GM06990 (cell line): ENCODE data around the gene ARHGEF39.

ENCODE experiments used
- DNase-seq: peaks from one replicate; pipeline ENCODE4 v3.0.0-alpha.2; 2011; ENCODE audit not compliant: insufficient read length; ENCODE audit errors: extremely low read depth
- H3K27me3 ChIP-seq: replicated peaks from 2 replicates; pipeline ENCODE4 v1.6.0; 2011; ENCODE audit warnings: low read length; ENCODE audit not compliant: control insufficient read depth, insufficient read depth
- H3K36me3 ChIP-seq: 2 replicates; pipeline ENCODE4 v1.5.1; 2011; ENCODE audit warnings: low read length; ENCODE audit not compliant: control insufficient read depth, insufficient read depth
- H3K4me3 ChIP-seq: replicated peaks from 2 replicates; pipeline ENCODE4 v1.5.1; 2011; ENCODE audit warnings: low read depth, mild to moderate bottlenecking, control low read depth, low read length
- CTCF ChIP-seq: IDR thresholded peaks from 2 replicates; pipeline ENCODE4 v1.5.1; 2011; ENCODE audit warnings: low read length, control low read depth, mild to moderate bottlenecking, inconsistent platforms; ENCODE audit not compliant: insufficient read depth, poor library complexity, severe bottlenecking

Gene ARHGEF39

GRCh38 chr9:35675732-35676392 is 10.9 kb upstream of the ARHGEF39 start:
- Histone ChIP-seq H3K36me3 (no peaks in the 10 kb centered on the region), H3K4me3 (peak overlapping the region; percentile 22; the same call in 1 of the 2 replicates)
- TF ChIP-seq CTCF, result no peak

GRCh38 chr9:35675204-35675603 is 10.2 kb upstream of the ARHGEF39 start:
- DNase-seq, result no peak
- Histone ChIP-seq H3K36me3 (no peaks in the 10 kb centered on the region), H3K4me3 (no peak overlapping the region), H3K27me3 (no peaks in the 10 kb centered on the region; the same call in 1 of the 2 replicates)
- TF ChIP-seq CTCF, result no peak

More at GRCh38 chr9:35675732-35676392, 10.9 kb upstream of the ARHGEF39 start:
- H3K27me3 ChIP-seq, result no peaks in the 10 kb centered on the region; the same call in 1 of the 2 replicates
- no peak for DNase-seq

- DNase-seq, result no peak
- Histone ChIP-seq H3K27me3 (no peaks in the 10 kb centered on the region; the same call in 1 of the 2 replicates), H3K36me3 (no peaks in the 10 kb centered on the region), H3K4me3 (no peak overlapping the region)
- TF ChIP-seq CTCF, result no peak
Measured at GRCh38 chr9:35674025-35674361, 9.0 kb upstream of the ARHGEF39 start.

GRCh38 chr9:35673132-35674024 is 8.4 kb upstream of the ARHGEF39 start, which contains the start of gene CA9:
Gene CA9 (plus strand): TSS chr9:35673928. CDS start chr9:35673960, 32 bp downstream.
- Histone ChIP-seq H3K4me3 (no peak within 1 kb of the TSS), H3K27me3 (no peaks in the 10 kb centered on the region; the same call in 1 of the 2 replicates), H3K36me3 (no peaks in the 10 kb centered on the region)
- no peak for DNase-seq
- TF ChIP-seq CTCF, result no peak

GRCh38 chr9:35669331-35670145 is 4.5 kb upstream of the ARHGEF39 start:
- Histone ChIP-seq H3K36me3 (no peaks in the 10 kb centered on the region), H3K4me3 (no peak overlapping the region), H3K27me3 (no peaks in the 10 kb centered on the region; the same call in 1 of the 2 replicates)
- DNase-seq, result no peak
- TF ChIP-seq CTCF, result no peak
